WTC11 (cell line): ENCODE measurements around the gene JMJD6.

Experiments
- ATF2 ChIP-seq: sonication (generic); formaldehyde crosslinking; IDR thresholded peaks from 2 replicates; pipeline ENCODE4 v1.8.1; 2022; ENCODE audit warnings: low read depth, missing genetic modification reagents, borderline replicate concordance
- ELF4 ChIP-seq: sonication (generic); formaldehyde crosslinking; IDR thresholded peaks from 2 replicates; pipeline ENCODE4 v1.8.1; 2022; ENCODE audit warnings: low read depth, mild to moderate bottlenecking, moderate library complexity, missing genetic modification reagents
- FOXJ3 ChIP-seq: sonication (generic); formaldehyde crosslinking; IDR thresholded peaks from 2 replicates; pipeline ENCODE4 v1.9.0; 2021; ENCODE audit warnings: missing genetic modification reagents, mild to moderate bottlenecking, borderline replicate concordance
- FOXK1 ChIP-seq: sonication (generic); formaldehyde crosslinking; IDR thresholded peaks from 2 replicates; pipeline ENCODE4 v1.8.0; 2022; ENCODE audit warnings: mild to moderate bottlenecking, moderate library complexity, missing genetic modification reagents
- FOXP1 ChIP-seq: sonication (generic); formaldehyde crosslinking; IDR thresholded peaks from 2 replicates; pipeline ENCODE4 v1.8.0; 2022; ENCODE audit warnings: missing genetic modification reagents, mild to moderate bottlenecking, moderate library complexity, borderline replicate concordance
- SMAD3 ChIP-seq: sonication (generic); formaldehyde crosslinking; IDR thresholded peaks from 2 replicates; pipeline ENCODE4 v1.8.0; 2022; ENCODE audit warnings: missing genetic modification reagents, mild to moderate bottlenecking, borderline replicate concordance
- SMAD4 ChIP-seq: sonication (generic); formaldehyde crosslinking; IDR thresholded peaks from 2 replicates; pipeline ENCODE4 v1.8.0; 2022; ENCODE audit warnings: mild to moderate bottlenecking, missing genetic modification reagents
- SP1 ChIP-seq: sonication (generic); formaldehyde crosslinking; conservative IDR thresholded peaks from 2 replicates; pipeline ENCODE4 v1.8.1; 2022; ENCODE audit warnings: missing genetic modification reagents
- TEAD4 ChIP-seq: sonication (generic); formaldehyde crosslinking; IDR thresholded peaks from 2 replicates; pipeline ENCODE4 v1.8.0; 2022; ENCODE audit warnings: mild to moderate bottlenecking, missing genetic modification reagents
- TF ChIP-seq, protein P1 (sequence below): fragments of 200-600 bp; IDR thresholded peaks from 2 replicates; pipeline ENCODE4 v1.8.0; 2022; ENCODE audit warnings: antibody characterized with exemption
- TF ChIP-seq, protein P2 (sequence below): sonication (generic); formaldehyde crosslinking; IDR thresholded peaks from 2 replicates; pipeline ENCODE4 v1.8.1; 2023; ENCODE audit warnings: mild to moderate bottlenecking, missing genetic modification reagents, moderate library complexity
- TF ChIP-seq, protein P3 (sequence below): sonication (generic); formaldehyde crosslinking; IDR thresholded peaks from 2 replicates; pipeline ENCODE4 v1.8.0; 2022; ENCODE audit warnings: mild to moderate bottlenecking, missing genetic modification reagents
- TF ChIP-seq, protein P4 (sequence below): sonication (generic); formaldehyde crosslinking; IDR thresholded peaks from 2 replicates; pipeline ENCODE4 v1.8.1; 2023; ENCODE audit warnings: mild to moderate bottlenecking, missing genetic modification reagents
- TF ChIP-seq, protein P5 (sequence below): fragments of 250-450 bp; sonication (Bioruptor Pico); IDR thresholded peaks from 2 replicates; pipeline ENCODE4 v1.9.0; 2021; ENCODE audit warnings: mild to moderate bottlenecking, borderline replicate concordance

GRCh38 chr17:76695059-76695831 is 31.2 kb downstream of the JMJD6 start:
- TF ChIP-seq, protein P1, sequence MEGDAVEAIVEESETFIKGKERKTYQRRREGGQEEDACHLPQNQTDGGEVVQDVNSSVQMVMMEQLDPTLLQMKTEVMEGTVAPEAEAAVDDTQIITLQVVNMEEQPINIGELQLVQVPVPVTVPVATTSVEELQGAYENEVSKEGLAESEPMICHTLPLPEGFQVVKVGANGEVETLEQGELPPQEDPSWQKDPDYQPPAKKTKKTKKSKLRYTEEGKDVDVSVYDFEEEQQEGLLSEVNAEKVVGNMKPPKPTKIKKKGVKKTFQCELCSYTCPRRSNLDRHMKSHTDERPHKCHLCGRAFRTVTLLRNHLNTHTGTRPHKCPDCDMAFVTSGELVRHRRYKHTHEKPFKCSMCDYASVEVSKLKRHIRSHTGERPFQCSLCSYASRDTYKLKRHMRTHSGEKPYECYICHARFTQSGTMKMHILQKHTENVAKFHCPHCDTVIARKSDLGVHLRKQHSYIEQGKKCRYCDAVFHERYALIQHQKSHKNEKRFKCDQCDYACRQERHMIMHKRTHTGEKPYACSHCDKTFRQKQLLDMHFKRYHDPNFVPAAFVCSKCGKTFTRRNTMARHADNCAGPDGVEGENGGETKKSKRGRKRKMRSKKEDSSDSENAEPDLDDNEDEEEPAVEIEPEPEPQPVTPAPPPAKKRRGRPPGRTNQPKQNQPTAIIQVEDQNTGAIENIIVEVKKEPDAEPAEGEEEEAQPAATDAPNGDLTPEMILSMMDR, result no peak
- TF ChIP-seq ATF2 (CRISPR knock-in tag) (no peak), FOXP1 (CRISPR knock-in tag) (no peak), SMAD4 (CRISPR knock-in tag) (no peak), ELF4 (CRISPR knock-in tag) (no peak), FOXJ3 (CRISPR knock-in tag) (no peak), SMAD3 (CRISPR knock-in tag) (no peak), SP1 (CRISPR knock-in tag) (no peak), TEAD4 (CRISPR knock-in tag) (no peak), FOXK1 (no peak)
- TF ChIP-seq, protein P2, sequence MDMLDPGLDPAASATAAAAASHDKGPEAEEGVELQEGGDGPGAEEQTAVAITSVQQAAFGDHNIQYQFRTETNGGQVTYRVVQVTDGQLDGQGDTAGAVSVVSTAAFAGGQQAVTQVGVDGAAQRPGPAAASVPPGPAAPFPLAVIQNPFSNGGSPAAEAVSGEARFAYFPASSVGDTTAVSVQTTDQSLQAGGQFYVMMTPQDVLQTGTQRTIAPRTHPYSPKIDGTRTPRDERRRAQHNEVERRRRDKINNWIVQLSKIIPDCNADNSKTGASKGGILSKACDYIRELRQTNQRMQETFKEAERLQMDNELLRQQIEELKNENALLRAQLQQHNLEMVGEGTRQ (CRISPR knock-in tag), result no peak
- TF ChIP-seq, protein P3, sequence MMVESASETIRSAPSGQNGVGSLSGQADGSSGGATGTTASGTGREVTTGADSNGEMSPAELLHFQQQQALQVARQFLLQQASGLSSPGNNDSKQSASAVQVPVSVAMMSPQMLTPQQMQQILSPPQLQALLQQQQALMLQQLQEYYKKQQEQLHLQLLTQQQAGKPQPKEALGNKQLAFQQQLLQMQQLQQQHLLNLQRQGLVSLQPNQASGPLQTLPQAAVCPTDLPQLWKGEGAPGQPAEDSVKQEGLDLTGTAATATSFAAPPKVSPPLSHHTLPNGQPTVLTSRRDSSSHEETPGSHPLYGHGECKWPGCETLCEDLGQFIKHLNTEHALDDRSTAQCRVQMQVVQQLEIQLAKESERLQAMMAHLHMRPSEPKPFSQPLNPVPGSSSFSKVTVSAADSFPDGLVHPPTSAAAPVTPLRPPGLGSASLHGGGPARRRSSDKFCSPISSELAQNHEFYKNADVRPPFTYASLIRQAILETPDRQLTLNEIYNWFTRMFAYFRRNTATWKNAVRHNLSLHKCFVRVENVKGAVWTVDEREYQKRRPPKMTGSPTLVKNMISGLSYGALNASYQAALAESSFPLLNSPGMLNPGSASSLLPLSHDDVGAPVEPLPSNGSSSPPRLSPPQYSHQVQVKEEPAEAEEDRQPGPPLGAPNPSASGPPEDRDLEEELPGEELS (CRISPR knock-in tag), result no peak
- TF ChIP-seq, protein P4, sequence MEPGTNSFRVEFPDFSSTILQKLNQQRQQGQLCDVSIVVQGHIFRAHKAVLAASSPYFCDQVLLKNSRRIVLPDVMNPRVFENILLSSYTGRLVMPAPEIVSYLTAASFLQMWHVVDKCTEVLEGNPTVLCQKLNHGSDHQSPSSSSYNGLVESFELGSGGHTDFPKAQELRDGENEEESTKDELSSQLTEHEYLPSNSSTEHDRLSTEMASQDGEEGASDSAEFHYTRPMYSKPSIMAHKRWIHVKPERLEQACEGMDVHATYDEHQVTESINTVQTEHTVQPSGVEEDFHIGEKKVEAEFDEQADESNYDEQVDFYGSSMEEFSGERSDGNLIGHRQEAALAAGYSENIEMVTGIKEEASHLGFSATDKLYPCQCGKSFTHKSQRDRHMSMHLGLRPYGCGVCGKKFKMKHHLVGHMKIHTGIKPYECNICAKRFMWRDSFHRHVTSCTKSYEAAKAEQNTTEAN (CRISPR knock-in tag), result no peak
- TF ChIP-seq, protein P5, sequence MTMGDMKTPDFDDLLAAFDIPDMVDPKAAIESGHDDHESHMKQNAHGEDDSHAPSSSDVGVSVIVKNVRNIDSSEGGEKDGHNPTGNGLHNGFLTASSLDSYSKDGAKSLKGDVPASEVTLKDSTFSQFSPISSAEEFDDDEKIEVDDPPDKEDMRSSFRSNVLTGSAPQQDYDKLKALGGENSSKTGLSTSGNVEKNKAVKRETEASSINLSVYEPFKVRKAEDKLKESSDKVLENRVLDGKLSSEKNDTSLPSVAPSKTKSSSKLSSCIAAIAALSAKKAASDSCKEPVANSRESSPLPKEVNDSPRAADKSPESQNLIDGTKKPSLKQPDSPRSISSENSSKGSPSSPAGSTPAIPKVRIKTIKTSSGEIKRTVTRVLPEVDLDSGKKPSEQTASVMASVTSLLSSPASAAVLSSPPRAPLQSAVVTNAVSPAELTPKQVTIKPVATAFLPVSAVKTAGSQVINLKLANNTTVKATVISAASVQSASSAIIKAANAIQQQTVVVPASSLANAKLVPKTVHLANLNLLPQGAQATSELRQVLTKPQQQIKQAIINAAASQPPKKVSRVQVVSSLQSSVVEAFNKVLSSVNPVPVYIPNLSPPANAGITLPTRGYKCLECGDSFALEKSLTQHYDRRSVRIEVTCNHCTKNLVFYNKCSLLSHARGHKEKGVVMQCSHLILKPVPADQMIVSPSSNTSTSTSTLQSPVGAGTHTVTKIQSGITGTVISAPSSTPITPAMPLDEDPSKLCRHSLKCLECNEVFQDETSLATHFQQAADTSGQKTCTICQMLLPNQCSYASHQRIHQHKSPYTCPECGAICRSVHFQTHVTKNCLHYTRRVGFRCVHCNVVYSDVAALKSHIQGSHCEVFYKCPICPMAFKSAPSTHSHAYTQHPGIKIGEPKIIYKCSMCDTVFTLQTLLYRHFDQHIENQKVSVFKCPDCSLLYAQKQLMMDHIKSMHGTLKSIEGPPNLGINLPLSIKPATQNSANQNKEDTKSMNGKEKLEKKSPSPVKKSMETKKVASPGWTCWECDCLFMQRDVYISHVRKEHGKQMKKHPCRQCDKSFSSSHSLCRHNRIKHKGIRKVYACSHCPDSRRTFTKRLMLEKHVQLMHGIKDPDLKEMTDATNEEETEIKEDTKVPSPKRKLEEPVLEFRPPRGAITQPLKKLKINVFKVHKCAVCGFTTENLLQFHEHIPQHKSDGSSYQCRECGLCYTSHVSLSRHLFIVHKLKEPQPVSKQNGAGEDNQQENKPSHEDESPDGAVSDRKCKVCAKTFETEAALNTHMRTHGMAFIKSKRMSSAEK, result no peak
